Hematopoietic multipotent progenitor cell treated with erythropoietin and hydrocortisone succinate and interleukin-3 and kit ligand, for 8 days (in vitro differentiated cells): ENCODE data around the gene ANGPTL3.
"Not testable (repeated sequence)": the region's sequence is repeated elsewhere in the genome, so short reads cannot be mapped to it uniquely, and the experiment has no call there.

Experiments
- DNase-seq: peaks from one replicate; pipeline ENCODE4 v3.0.0-alpha.2; 2015

ANGPTL3 gene, protein sequence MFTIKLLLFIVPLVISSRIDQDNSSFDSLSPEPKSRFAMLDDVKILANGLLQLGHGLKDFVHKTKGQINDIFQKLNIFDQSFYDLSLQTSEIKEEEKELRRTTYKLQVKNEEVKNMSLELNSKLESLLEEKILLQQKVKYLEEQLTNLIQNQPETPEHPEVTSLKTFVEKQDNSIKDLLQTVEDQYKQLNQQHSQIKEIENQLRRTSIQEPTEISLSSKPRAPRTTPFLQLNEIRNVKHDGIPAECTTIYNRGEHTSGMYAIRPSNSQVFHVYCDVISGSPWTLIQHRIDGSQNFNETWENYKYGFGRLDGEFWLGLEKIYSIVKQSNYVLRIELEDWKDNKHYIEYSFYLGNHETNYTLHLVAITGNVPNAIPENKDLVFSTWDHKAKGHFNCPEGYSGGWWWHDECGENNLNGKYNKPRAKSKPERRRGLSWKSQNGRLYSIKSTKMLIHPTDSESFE

DNA sequence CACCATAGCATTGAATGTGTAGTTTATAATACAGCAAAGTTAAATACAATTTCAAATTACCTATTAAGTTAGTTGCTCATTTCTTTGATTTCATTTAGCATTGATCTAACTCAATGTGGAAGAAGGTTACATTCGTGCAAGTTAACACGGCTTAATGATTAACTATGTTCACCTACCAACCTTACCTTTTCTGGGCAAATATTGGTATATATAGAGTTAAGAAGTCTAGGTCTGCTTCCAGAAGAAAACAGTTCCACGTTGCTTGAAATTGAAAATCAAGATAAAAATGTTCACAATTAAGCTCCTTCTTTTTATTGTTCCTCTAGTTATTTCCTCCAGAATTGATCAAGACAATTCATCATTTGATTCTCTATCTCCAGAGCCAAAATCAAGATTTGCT is at the start of gene ANGPTL3:
TSS of gene ANGPTL3 (plus strand) at position 240 of the 400 bp plus-strand sequence. CDS start at position 287, 47 bp downstream.
- no peak for DNase-seq

DNA sequence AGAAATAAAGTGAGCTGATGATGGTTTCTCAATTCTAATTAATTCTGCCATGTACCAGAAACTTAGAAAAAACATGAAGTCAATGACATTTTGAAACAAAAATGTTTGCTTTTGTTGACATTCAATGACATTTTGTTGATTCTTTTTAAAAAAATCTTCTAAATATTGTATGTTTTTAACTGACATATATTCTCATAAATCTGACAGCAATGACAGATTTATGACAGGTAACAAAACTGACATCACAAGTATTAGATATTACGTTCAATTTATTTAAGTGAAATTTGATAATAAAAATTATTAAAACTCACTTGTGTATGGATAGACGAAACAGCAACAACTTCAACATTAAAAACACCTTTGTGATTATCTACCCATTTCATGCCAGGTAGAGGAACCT is 36.0 kb upstream of the ANGPTL3 start:
- no peak for DNase-seq

DNA sequence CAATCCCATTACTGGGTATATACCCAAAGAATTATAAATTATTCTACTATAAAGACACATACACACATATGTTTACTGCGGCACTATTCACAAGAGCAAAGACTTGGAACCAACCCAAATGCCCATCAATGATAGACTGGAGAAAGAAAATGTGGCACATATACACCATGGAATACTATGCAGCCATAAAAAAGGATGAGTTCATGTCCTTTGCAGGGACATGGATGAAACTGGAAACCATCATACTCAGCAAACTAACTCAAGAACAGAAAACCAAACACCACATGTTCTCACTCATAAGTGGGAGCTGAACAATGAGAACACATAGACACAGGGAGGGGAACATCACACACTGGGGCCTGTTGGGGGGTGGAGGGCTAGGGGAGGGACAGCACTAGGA is 30.1 kb upstream of the ANGPTL3 start:
- not testable (repeated sequence) for DNase-seq

DNA sequence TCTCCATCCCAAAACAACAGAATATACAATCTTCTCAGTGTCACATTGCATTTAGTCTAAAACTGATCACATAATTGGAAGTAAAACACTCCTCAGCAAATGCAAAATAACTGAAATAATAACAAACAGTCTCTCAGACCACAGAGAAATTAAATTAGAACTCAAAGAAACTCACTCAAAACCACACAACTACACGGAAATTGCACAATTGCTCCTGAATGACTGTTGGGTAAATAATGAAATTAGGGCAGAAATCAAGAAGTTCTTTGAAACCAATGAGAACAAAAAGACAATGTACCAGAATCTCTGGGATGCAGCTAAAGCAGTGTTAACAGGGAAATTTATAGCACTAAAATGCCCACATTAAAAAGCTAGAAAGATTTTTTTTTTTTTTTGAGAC is 29.4 kb upstream of the ANGPTL3 start:
- not testable (repeated sequence) for DNase-seq

DNA sequence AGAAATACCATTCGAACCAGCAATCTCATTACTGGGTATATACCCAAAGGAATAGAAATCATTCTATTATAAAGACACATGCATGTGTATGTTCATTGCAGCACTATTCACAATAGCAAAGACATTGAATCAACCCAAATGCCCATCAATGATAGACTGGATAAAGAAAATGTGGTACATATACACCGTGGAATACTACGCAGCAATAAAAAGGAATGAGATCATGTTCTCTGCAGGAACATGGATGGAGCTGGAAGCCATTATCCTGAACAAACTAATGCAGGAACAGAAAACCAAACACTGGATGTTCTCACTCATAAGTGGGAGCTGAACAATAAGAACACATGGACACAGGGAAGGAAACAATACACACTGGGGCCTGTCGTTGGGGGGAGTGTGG is 25.8 kb upstream of the ANGPTL3 start:
- DNase-seq = not testable (repeated sequence)

DNA sequence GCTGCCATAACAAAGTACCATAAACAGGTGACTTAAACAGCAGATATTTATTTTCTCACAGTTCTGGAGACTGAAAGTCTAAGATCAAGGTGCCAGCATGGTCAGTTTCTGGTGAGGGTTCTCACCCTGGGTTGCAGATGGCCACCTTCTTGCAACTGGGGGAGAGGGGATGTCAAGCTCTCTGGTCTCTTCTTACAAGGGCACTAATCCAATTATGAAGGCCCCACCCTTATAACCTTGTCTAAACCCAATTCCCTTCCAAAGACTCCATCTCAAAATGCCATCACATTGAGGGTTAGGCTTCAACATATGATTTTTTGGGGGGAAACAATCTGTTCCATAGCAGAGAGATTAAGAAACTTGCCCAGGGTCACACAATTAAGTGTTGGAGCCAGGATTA is 24.8 kb upstream of the ANGPTL3 start:
- no peak for DNase-seq

DNA sequence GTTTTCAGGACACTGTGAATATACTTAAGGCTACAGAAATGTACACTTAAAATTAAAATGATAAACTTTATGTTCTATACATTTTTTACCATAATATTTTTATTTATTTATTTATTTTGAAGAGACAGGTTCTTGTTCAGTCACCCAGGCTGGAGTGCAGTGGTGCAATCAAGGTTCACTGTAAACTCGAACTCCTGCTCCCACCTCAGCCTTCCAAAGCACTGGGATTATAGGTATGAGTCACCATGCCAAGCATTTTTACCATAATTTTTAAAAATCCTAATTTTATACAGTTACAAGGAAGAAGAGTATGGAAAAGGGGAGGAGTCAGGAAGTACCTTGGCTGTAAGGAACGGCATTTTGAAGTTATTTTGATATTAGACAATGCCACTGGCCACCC is 23.6 kb upstream of the ANGPTL3 start:
- no peak for DNase-seq

DNA sequence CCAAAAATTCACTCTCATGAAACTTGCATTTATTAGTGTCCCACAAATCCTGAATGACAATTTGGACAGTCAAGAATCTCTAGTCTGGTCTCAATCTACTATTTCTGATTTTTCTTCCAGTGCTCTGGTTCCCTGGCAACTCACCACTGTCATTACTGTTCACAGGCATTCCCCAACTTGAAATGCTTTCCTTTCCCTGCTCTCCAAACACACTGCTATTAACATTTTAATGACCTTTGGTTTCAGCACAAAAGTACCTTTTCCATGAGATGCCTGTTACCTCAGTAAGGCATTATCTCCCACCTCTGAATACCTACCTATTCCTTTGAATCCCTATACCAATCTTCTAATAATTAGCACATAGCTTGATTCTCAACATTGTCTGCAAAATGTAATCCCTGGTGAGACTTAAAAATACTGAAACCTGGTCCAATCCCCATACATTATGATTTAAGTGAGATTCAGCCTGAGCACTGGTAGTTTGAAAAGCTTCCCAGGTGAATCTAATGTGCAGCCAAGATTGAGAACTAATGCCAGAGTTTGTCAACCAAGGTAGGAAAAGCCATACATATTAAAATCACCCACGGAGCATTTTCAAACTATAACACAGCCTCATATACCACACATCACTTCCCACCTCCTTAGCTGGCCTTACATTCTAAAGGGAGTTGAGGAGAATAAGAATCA is 11.7 kb upstream of the ANGPTL3 start:
- no peak for DNase-seq

DNA sequence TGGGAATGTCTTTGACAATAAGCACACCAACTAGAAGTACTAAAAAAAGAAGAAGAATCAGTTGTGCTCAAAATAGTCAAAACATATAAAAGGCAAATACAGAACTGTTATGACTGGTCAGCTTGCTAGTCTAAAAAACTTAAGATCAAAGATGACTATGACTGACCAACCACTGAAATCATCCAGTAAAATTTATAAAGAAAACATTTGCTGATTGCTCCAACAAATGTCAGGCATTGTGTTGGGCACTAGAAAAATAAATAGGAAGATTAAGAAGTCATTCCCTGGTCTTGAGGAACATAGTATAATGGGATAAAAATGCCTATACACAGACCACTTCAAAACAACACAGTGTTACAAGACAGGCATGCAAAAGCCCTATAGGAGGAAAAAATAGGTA is 9.3 kb upstream of the ANGPTL3 start:
- DNase-seq = no peak

DNA sequence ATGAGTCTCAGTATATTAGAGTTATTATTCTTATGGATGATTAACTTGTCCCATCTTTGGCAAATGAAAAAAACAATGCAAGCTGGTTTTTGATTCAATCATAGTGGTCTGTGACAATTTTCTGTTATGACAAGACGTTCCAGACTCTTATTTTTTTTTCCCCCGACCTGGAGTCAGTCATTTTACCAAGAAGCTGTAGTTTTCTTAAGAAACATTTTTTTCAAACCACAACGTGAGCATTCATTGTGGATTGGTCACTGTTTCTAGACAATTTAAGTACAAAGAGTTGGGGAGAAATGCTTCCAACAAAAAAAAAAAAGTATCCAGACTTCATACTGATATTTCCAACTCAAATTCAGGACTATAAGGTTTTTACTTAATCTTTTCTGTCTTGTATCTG is 8.0 kb upstream of the ANGPTL3 start:
- no peak for DNase-seq

DNA sequence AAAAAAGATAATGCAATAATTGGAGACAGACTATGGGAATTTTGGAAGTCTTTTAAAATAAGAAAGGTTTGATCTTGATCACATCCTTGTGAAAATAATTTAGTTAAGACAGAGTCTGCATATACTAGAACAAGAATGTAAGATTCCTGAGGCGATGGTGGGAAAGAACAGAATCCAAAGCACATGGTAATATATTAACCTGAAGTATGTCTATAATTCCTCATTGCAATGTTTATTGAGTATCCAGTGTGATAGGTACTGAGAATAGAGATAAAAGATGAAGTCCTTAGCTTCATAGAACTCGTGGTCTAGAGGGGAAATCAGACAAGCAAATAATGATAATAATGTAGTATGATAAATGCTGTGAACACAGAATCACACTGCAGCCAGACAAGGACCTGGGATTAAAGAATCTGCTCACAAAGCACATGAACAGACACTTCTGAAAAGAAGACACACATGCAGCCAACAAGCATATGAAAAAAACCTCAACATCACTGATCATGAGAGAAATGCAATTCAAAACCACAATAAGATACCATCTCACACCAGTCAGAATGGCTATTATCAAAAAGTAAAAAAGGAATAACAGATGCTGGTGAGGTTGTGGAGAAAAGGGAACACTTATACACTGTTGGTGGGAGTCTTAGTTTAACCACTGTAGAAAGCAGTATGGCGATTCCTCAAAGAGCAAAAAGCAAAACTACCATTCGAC is 6.9 kb upstream of the ANGPTL3 start:
- no peak for DNase-seq

DNA sequence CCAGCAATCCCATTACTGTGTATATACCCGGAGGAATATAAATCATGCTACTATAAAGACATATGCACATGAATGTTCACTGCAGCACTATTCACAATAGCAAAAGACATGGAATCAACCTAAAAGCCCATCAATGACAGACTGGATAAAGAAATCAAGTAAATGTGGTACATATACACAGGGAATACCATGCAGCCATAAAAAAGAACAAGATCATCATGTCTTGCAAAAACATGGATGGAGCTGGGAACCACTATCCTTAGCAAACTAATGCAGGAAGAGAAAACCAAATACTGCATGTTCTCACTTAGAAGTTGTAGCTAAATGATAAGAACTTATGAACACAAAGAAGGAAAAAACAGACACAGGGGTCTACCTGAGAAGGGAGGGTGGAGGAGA is 6.4 kb upstream of the ANGPTL3 start:
- no peak for DNase-seq

DNA sequence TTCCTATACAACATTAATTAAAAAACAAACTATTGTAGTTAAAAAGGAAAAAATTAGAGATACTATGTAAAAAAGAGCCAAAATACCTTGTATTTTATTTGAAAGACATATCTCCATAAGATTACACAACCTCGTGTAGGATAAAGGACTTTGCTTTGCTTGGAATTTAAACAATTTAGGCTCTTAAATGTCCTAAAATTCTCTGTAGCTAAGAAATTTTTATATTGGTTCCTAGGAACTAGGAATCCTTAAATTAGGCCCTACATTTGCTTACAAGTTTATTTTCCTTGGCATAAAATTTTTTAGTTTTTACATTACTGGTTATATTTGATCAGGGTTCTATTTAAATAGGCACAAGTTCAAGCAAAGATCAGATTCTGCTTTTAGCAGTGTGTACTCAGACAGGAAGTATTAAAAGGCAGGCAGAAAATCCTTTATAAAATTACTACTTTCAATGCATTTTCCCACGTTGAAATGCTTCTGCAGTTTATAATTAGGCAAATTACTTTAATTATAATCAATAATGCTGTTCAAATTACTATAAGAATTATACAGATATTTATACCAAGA is 3.4 kb upstream of the ANGPTL3 start:
- no peak for DNase-seq

DNA sequence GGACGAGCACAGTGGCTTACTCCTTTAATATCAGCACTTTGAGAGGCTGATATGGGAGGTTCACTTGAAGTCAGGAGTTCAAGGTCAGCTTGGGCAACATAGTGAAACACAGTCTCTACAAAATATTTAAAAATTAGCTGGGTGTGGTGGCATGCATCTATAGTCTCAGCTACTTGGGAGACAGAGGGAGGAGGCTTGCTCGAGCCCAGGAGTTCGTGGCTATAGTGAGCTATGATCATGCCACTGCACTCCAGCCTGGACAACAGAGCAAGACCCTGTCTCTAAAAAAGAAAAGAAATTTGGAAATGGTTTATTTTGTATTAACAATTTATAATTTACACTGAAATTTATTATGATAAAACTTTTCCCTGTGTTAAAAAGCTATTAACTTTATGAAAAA is 1.7 kb upstream of the ANGPTL3 start:
- DNase-seq = no peak

DNA sequence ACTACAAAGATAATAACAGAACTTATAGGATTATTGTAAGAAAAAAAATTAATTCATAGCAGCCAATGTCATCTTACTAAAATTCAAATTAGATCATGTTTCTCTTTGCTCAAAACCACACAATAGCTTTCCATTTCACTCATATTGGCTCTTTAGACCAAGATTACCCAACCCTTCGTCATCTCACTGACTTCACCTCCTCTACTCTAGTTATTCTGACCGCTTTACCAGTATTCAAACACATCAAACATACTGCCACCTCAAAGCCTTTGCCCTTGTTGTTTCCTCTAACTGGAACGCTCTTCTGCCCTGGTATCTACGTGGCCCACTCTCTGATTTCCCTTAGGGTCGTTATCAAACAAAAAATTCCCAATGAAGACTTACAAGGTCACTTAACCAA is 1.7 kb downstream of the ANGPTL3 start:
- no peak for DNase-seq

DNA sequence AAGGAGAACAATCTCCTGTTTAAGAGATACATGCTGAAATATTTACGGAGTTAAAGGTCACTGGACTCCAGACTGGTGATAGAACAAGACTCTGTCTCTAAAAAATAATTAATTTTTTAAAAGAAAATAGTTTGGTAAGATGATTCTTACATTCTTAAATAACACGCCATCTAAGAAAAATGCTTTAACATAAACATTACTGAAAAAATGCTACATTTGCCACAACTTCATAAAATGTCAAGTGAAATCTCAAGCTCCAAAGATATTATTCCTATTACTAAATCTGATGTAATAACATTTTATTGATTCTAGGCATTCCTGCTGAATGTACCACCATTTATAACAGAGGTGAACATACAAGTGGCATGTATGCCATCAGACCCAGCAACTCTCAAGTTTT is 4.1 kb downstream of the ANGPTL3 start:
- no peak for DNase-seq

DNA sequence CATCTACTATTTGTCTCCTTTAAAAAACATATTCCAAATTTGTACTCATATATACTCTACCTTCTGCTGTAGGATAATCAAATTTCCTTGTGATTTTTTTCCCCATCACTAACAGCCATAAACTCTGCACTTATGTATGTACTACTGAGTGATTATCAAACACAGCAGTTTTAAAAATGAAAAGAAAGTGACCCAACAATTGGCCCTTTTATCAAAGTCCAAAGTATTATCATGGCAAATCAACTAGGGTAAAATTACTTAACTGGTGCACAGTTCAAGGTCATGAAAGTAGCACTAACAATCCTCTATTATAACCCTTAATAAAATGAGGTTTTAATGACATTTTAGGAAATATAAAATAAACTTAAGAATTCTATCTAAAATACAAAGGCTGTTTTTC is 11.6 kb downstream of the ANGPTL3 start:
- no peak for DNase-seq

DNA sequence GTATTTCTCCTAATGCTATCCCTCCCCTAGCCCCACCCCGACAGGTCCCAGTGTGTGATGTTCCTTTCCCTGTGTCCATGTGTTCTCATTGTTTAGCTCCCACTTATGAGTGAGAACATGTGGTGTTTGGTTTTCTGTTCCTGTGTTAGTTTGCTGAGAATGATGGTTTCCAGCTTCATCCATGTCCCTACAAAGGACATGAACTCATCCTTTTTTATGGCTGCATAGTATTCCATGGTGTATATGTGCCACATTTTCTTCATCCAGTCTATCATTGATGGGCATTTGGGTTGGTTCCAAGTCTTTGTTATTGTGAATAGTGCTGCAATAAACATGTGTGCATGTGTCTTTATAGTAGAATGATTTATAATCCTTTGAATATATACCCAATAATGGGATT is 13.3 kb downstream of the ANGPTL3 start:
- not testable (repeated sequence) for DNase-seq

DNA sequence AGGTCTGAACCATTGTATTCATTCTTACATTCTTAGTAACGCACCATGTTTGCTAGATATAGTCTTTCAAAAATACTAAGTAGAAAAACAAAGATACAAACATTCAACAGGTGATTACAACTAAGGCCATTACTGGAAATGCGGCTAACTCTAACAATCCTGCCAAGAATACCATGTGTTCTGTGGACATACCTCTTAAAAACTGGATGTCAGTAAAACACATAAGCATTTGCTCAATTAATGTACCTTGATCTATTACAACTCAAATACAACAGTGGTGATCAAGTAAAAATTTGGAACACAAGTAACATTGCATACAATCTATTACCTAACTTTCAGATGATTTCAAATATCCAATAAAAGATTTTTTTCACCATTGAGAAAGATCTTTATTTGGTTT is 15.4 kb downstream of the ANGPTL3 start:
- DNase-seq = no peak

DNA sequence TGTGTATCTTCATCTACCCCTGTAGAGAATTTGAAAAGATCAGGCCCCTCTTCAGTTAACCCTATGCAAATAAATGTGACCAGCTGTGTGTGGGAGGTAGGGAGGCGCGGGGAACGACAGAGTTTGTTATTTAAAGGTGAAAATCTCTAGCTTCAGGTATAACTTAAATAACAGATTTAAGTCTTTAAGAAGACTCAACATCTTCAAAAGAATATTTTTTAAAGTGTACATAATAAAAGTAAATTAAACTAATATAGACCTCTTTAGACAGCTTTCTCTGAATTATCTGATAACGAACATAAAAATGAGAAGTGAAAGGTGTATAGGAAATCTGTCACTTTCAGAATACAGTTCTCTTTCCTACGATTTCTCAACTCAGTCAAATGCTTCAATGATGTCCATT is 16.0 kb downstream of the ANGPTL3 start:
- no peak for DNase-seq

DNA sequence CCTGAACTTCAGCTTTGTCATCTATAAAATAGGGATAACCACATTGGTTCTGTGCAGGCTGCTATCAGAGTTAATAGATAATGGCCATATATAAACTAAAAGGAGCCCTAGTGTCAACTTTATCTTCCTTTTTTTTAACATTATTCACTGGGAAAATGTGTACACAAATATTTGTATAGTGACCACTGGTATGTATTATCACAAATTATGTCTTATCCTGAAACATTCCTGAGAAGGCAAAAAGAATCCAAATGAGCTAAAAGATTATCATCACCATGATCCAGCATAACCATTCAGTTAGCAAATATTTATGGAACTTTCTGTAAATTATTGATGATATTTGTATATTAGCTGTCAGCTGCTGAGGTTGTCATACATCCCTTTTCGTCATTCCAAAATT is 16.6 kb downstream of the ANGPTL3 start:
- DNase-seq = no peak

DNA sequence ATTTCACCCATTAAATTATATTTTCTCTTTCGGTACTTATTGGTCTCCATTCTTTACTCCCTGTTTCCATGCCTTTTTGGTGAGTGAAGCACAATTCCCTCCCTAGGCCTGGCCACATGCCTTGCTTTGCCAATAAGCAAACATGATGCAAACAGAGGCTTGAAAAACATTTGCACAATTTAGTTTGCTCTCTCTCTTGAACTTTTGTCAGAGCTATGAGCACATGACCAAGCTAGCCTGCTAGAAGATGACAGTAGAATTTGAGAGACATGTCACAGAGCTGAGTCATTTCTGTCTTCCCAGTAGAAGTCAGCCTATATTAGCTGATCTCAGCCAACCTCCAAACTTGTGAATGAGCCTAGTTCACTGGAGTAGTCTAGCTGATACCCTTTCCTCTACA is 24.6 kb downstream of the ANGPTL3 start:
- DNase-seq = peak; percentile 25

DNA sequence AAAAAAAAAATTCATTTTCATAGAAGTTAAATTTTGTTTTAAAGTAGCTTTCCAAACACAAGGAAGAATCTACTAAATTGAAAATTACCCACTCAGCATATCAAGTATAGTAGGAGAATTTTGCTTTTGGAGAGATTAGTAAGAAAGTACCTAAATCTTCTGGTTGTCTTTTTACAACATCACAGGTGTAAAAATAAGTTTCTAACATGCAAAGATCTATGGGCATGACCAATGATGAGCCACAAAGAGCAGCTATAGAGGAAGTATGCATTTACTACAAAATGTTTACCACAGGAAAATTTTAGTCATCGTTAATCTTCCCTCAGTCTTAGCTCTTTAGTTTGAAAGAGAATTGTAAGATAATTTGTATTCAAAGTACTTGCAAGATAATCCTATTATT is 28.1 kb downstream of the ANGPTL3 start:
- no peak for DNase-seq
